ENCODE results near the gene SRI.

Gene SRI

DNA sequence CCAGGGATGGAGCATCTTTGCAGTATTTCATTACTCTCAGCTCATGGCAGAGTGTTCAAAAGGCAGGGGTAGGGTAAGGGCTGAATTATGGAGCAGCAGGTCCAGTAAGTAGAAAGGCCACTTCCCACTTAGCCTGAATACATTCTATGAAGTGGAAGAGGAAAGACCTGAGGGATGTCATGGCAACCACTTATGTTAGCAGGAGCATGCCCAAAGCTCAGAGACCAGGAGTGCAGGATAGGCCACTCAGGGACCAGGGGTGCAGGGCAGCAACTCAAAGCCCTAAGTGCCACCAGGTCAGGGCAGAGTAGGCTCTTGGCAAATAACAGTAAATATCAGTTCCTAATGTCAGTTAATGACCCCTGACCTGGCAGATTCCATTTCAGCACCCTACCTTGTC, 3.6 kb downstream of the SRI start:
- in situ Hi-C loops (cut with MboI; ENCODE audit: low sequenced_read_pairs, unreplicated experiment), result no loop called here

DNA sequence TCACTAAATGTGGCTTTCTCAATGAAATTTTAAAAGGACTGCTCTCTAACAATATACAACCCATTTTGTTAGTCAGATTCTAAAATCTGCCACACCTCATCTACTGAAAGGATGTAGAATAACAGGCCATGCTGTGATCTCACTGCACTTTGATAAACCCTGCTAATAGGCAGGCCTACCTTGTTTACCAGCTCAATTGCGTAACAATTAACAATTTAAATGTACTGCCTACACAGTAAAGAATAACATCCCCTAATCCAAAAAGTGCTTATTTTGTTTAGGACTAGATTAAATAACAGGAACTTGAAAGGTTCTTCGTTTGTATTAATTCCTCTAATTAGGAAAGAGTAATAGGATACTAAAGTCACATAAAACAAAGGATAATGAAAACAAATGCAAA, 4.5 kb downstream of the SRI start:
- TF ChIP-seq, protein P1, sequence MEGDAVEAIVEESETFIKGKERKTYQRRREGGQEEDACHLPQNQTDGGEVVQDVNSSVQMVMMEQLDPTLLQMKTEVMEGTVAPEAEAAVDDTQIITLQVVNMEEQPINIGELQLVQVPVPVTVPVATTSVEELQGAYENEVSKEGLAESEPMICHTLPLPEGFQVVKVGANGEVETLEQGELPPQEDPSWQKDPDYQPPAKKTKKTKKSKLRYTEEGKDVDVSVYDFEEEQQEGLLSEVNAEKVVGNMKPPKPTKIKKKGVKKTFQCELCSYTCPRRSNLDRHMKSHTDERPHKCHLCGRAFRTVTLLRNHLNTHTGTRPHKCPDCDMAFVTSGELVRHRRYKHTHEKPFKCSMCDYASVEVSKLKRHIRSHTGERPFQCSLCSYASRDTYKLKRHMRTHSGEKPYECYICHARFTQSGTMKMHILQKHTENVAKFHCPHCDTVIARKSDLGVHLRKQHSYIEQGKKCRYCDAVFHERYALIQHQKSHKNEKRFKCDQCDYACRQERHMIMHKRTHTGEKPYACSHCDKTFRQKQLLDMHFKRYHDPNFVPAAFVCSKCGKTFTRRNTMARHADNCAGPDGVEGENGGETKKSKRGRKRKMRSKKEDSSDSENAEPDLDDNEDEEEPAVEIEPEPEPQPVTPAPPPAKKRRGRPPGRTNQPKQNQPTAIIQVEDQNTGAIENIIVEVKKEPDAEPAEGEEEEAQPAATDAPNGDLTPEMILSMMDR (IDR thresholded peaks at IDR 0.05; ENCODE audit: borderline replicate concordance, control extremely low read depth, extremely low read depth, insufficient read depth, missing control alignments), result no peak
- in situ Hi-C loops (cut with MboI; ENCODE audit: low sequenced_read_pairs, unreplicated experiment), result no loop called here
- DNase-seq (ENCODE audit: low spot score), result no peak

More for the DNA sequence above, 3.6 kb downstream of the SRI start:
- no peak for DNase-seq (ENCODE audit: low spot score)
- TF ChIP-seq, protein P1 (IDR thresholded peaks at IDR 0.05; ENCODE audit: borderline replicate concordance, control extremely low read depth, extremely low read depth, insufficient read depth, missing control alignments), result no peak

DNA sequence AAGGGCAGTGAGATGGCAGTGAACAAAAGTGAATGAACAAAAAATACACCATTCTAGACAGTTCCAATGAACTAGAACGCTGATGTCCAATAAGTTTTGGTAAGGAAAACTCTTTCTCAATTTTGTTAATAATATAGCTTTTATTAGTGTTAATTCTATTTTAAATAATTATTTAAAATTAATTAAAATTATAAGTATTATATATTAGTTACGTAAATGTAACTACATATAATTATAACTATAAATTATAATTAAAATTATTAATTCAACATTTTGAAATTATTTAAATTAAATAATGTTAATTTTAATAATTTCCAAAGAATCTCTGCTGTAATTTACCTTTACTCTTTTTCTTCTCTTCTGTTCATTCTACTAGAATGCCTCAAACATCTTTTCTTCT, 5.4 kb downstream of the SRI start:
- TF ChIP-seq, protein P1 (IDR thresholded peaks at IDR 0.05; ENCODE audit: borderline replicate concordance, control extremely low read depth, extremely low read depth, insufficient read depth, missing control alignments), result no peak
- in situ Hi-C loops (cut with MboI; ENCODE audit: low sequenced_read_pairs, unreplicated experiment), result no loop called here
- DNase-seq (ENCODE audit: low spot score), result no peak

DNA sequence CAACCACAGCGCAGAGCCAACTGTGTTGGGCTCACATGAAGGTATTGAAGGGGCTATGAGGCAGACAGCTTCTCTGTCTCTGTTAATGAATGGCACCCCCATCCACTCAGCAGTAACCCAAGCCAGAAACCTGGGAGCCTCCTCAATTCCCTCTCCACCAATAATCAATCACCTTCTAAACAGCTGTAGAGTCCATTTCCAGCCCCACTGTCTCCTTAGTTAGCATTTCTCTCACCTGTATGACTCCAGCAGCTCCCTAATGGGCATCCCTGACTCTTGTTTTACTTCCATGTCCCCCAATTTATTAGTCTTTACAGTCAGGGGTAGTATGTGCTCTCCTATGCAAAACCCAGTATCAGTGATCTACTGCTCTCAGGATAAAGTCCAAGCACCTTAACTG, 6.9 kb downstream of the SRI start:
- in situ Hi-C loops (cut with MboI; ENCODE audit: low sequenced_read_pairs, unreplicated experiment), result no loop called here
- TF ChIP-seq, protein P1 (IDR thresholded peaks at IDR 0.05; ENCODE audit: borderline replicate concordance, control extremely low read depth, extremely low read depth, insufficient read depth, missing control alignments), result no peak
- no peak for DNase-seq (ENCODE audit: low spot score)

DNA sequence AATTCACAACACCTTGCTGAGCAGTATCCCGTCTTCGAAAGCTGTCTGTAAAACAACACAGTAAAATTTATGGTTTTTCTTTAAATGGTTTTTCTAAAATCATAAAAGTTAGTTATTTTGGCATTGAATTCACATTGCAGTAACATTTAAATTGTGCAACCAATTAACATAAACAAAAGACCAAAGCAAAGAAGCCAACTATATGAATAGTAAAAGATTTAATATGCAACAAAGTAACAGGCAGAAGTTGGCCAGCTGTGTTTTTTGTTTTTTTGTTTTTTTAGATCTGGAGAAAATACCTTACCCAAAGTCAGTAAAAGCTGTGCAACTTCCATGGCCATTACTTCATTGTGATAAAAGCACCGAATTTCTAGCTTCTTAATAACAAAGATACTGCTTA, 11.3 kb downstream of the SRI start:
- TF ChIP-seq, protein P1 (IDR thresholded peaks at IDR 0.05; ENCODE audit: borderline replicate concordance, control extremely low read depth, extremely low read depth, insufficient read depth, missing control alignments), result no peak
- DNase-seq (ENCODE audit: low spot score), result no peak
- in situ Hi-C loops (cut with MboI; ENCODE audit: low sequenced_read_pairs, unreplicated experiment), result no loop called here

DNA sequence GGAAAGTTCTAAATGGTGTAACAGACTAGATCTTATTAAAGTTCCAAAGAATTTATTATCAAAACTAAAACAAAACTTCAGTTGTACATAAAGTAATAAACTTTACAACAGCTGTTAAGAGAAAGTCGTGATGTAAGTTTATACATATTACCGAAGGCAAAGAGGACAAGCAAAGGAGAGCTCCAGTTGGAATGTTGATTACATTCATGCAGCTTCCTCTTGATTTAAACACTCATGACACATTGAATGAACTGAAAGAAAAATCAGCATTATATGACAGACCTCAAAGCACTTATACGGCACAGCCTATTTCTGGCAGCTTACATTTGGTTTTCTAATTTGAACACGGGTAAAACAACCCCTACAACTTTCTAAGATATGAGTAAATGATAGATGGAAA, 13.6 kb downstream of the SRI start:
- in situ Hi-C loops (cut with MboI; ENCODE audit: low sequenced_read_pairs, unreplicated experiment), result no loop called here
- no peak for DNase-seq (ENCODE audit: low spot score)
- TF ChIP-seq, protein P1 (IDR thresholded peaks at IDR 0.05; ENCODE audit: borderline replicate concordance, control extremely low read depth, extremely low read depth, insufficient read depth, missing control alignments), result no peak

DNA sequence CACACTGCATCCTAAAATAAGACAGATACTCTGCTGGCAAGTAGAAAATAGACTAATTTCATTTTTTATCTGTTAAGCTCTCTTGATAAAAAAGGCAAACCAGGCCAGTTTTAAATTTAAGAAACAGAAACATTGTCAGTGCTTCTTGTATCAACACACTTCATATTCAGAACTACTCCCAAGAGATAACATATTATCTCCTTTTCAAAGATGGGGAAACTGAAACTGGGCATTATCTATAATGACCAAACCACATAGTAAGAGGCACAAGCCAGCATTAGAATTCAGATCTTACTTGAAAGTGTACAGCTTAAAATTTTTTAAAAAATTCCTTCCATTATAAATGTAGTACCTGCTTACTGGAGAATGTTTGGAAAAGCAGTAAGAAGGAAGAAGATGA, 14.7 kb downstream of the SRI start:
- TF ChIP-seq, protein P1 (IDR thresholded peaks at IDR 0.05; ENCODE audit: borderline replicate concordance, control extremely low read depth, extremely low read depth, insufficient read depth, missing control alignments), result no peak
- in situ Hi-C loops (cut with MboI; ENCODE audit: low sequenced_read_pairs, unreplicated experiment), result no loop called here
- DNase-seq (ENCODE audit: low spot score), result no peak
